ENCODE data around the gene XIRP1. TPM values are rescaled to one million over a fixed set of nuclear protein-coding genes. Genes with fewer than 3 reads are reported as not detected.
A peak's percentile ranks its signal among the peaks of the same experiment; 100 is the strongest.

The XIRP1 gene
- polyA plus RNA-seq, 6 donors from 2014 or later: 0.05 TPM; not detected in 5

- H3K4me3 Mint-ChIP-seq: no peak overlapping the region
- peaks cover 13 to 24% (median 19%) of the 10 kb centered on the region in 3 donors for H3K4me1 Mint-ChIP-seq
- no peaks in the 10 kb centered on the region for H3K36me3 Mint-ChIP-seq
- peaks cover 0 to 4% (median 0%) of the 10 kb centered on the region in 3 donors for H3K27me3 Mint-ChIP-seq
- no peak for ATAC-seq (ENCODE audit: low read depth in 2 of 2)
- no peaks in the 10 kb centered on the region for H3K9me3 Mint-ChIP-seq
- H3K27ac Mint-ChIP-seq: peak overlapping the region in 5 of 6 donors; percentile 36 to 87 (median 54)
- no peak for DNase-seq
These were observed 3.9 kb downstream of the XIRP1 start for GRCh38 chr3:39188271-39189149.

- Mint-ChIP-seq H3K4me1 (peaks cover 13 to 20% (median 19%) of the 10 kb centered on the region in 3 donors), H3K9me3 (no peaks in the 10 kb centered on the region), H3K27me3 (peaks cover 0 to 4% (median 0%) of the 10 kb centered on the region in 3 donors), H3K36me3 (no peaks in the 10 kb centered on the region), H3K27ac (peak overlapping the region in 1 of 6 donors; percentile 44), H3K4me3 (no peak overlapping the region)
- ATAC-seq (ENCODE audit: low read depth in 2 of 2) (no peak), DNase-seq (no peak)
These were observed 4.8 kb downstream of the XIRP1 start for GRCh38 chr3:39187372-39188155.

GRCh38 chr3:39186692-39187151, 5.7 kb downstream of the XIRP1 start:
- Mint-ChIP-seq H3K27ac (no peak overlapping the region), H3K9me3 (no peaks in the 10 kb centered on the region), H3K4me1 (peaks cover 9 to 16% (median 14%) of the 10 kb centered on the region in 3 donors), H3K36me3 (no peaks in the 10 kb centered on the region), H3K27me3 (peaks cover 0 to 4% (median 0%) of the 10 kb centered on the region in 3 donors), H3K4me3 (no peak overlapping the region)
- DNase-seq (no peak), ATAC-seq (ENCODE audit: low read depth in 2 of 2) (no peak)

GRCh38 chr3:39185959-39186691, 6.3 kb downstream of the XIRP1 start:
- Mint-ChIP-seq H3K27ac (no peak overlapping the region), H3K4me3 (no peak overlapping the region), H3K9me3 (no peaks in the 10 kb centered on the region), H3K27me3 (peaks cover 0 to 4% (median 0%) of the 10 kb centered on the region in 3 donors), H3K36me3 (no peaks in the 10 kb centered on the region), H3K4me1 (peaks cover 13 to 18% (median 18%) of the 10 kb centered on the region in 3 donors)
- DNase-seq: no peak
- no peak for ATAC-seq (ENCODE audit: low read depth in 2 of 2)

GRCh38 chr3:39185326-39185958, 7.0 kb downstream of the XIRP1 start:
- Mint-ChIP-seq H3K4me3 (no peak overlapping the region), H3K27ac (no peak overlapping the region), H3K9me3 (no peaks in the 10 kb centered on the region), H3K36me3 (no peaks in the 10 kb centered on the region), H3K27me3 (peaks cover 0 to 4% (median 0%) of the 10 kb centered on the region in 3 donors), H3K4me1 (peaks cover 16 to 20% (median 19%) of the 10 kb centered on the region in 3 donors)
- no peak for DNase-seq
- no peak for ATAC-seq (ENCODE audit: low read depth in 2 of 2)

- H3K27me3 Mint-ChIP-seq: peaks cover 0 to 4% (median 0%) of the 10 kb centered on the region in 3 donors
- no peak overlapping the region for H3K27ac Mint-ChIP-seq
- no peaks in the 10 kb centered on the region for H3K36me3 Mint-ChIP-seq
- H3K4me3 Mint-ChIP-seq: no peak overlapping the region
- H3K9me3 Mint-ChIP-seq: no peaks in the 10 kb centered on the region
- DNase-seq (no peak), ATAC-seq (ENCODE audit: low read depth in 2 of 2) (no peak)
- peaks cover 20 to 23% (median 20%) of the 10 kb centered on the region in 3 donors for H3K4me1 Mint-ChIP-seq
These were observed 7.5 kb downstream of the XIRP1 start for GRCh38 chr3:39184968-39185285.

- ATAC-seq (ENCODE audit: low read depth in 2 of 2): no peak
- H3K4me3 Mint-ChIP-seq: no peak overlapping the region
- no peak for DNase-seq
- H3K36me3 Mint-ChIP-seq: no peaks in the 10 kb centered on the region
- H3K9me3 Mint-ChIP-seq: no peaks in the 10 kb centered on the region
- H3K4me1 Mint-ChIP-seq: peaks cover 18 to 23% (median 20%) of the 10 kb centered on the region in 3 donors
- H3K27me3 Mint-ChIP-seq: no peaks in the 10 kb centered on the region
- no peak overlapping the region for H3K27ac Mint-ChIP-seq
These were observed 8.1 kb downstream of the XIRP1 start for GRCh38 chr3:39184081-39184967.

GRCh38 chr3:39183211-39184080, 8.9 kb downstream of the XIRP1 start:
- Mint-ChIP-seq H3K27ac (peak overlapping the region in 2 of 6 donors; percentile 33 to 57), H3K4me1 (peaks cover 23 to 30% (median 28%) of the 10 kb centered on the region in 3 donors)

DNA sequence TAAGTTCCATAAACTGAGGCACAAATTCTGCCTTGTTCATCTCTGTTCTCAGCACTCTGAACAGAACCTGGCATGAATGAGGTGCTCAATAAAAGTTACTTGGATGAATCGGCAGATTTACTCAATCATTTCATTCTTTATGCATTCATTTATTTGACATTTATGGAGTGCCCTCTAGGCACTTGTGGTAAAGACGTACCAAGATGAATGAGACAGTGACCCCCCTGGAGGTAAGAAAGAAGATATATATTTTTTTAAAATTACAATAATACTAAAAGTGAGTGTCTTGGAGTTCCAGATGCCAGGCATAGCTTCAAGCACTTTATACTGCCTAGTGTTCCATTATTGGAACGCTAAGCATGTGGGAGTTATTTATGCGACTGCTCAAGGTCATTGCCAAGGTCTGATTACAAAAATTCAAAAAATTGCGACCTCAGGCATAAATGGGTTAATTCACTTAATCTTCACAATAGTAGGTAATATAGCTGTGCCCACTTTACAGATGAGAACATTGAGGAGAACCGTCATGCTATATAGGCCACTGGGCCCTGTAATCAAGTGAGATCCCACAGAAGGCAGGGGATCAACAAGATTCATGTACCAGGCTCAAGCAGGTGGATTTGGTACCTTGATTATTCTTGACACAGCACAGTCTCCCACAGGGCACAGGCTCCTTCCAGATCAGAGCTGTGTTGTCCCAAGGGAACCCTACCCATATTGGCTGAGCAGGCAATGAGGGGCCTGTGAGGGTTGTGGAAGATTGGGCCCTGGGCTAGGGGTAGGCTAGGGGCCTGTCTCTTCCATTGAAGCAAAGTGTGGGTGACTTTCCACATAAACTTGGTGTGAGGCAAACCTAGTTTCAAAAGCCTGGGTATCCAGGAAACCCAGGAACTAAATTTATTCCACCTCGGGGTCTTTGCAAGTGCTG, 10.7 kb downstream of the XIRP1 start:
- H3K9me3 Mint-ChIP-seq: no peaks in the 10 kb centered on the region
- peaks cover 29 to 35% (median 30%) of the 10 kb centered on the region in 3 donors for H3K4me1 Mint-ChIP-seq
- H3K4me3 Mint-ChIP-seq: peak overlapping the region in 7 of 8 donors; percentile 66 to 85 (median 79)
- DNase-seq (no peak), ATAC-seq (ENCODE audit: low read depth in 2 of 2) (no peak)
- no peaks in the 10 kb centered on the region for H3K36me3 Mint-ChIP-seq
- peak overlapping the region; percentile 27 to 94 (median 49) for H3K27ac Mint-ChIP-seq
- no peaks in the 10 kb centered on the region for H3K27me3 Mint-ChIP-seq

More at GRCh38 chr3:39183211-39184080, 8.9 kb downstream of the XIRP1 start:
- ATAC-seq (ENCODE audit: low read depth in 2 of 2) (no peak), DNase-seq (no peak)
- H3K36me3 Mint-ChIP-seq: no peaks in the 10 kb centered on the region
- H3K27me3 Mint-ChIP-seq: no peaks in the 10 kb centered on the region
- no peak overlapping the region for H3K4me3 Mint-ChIP-seq
- no peaks in the 10 kb centered on the region for H3K9me3 Mint-ChIP-seq

- ATAC-seq (ENCODE audit: low read depth in 2 of 2) (peak; percentile 87 to 89), DNase-seq (peak; percentile 91)
- Mint-ChIP-seq H3K4me1 (peaks cover 29 to 38% (median 37%) of the 10 kb centered on the region in 3 donors), H3K27ac (peak overlapping the region; percentile 56 to 95 (median 84)), H3K27me3 (no peaks in the 10 kb centered on the region), H3K36me3 (no peaks in the 10 kb centered on the region), H3K4me3 (peak overlapping the region; percentile 75 to 90 (median 84)), H3K9me3 (no peaks in the 10 kb centered on the region)
These were observed 11.6 kb downstream of the XIRP1 start for GRCh38 chr3:39180546-39181346.
